Measurements from ENCODE around the gene MAPK4.

GRCh38 chr18:50715919-50716318, 156.0 kb downstream of the MAPK4 start:
- TF ChIP-seq, protein P1, sequence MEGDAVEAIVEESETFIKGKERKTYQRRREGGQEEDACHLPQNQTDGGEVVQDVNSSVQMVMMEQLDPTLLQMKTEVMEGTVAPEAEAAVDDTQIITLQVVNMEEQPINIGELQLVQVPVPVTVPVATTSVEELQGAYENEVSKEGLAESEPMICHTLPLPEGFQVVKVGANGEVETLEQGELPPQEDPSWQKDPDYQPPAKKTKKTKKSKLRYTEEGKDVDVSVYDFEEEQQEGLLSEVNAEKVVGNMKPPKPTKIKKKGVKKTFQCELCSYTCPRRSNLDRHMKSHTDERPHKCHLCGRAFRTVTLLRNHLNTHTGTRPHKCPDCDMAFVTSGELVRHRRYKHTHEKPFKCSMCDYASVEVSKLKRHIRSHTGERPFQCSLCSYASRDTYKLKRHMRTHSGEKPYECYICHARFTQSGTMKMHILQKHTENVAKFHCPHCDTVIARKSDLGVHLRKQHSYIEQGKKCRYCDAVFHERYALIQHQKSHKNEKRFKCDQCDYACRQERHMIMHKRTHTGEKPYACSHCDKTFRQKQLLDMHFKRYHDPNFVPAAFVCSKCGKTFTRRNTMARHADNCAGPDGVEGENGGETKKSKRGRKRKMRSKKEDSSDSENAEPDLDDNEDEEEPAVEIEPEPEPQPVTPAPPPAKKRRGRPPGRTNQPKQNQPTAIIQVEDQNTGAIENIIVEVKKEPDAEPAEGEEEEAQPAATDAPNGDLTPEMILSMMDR (IDR thresholded peaks at IDR 0.05): no peak
- no peak for TF ChIP-seq POLR2AphosphoS5 (IDR thresholded peaks at IDR 0.05)
- TF ChIP-seq POLR2A (IDR thresholded peaks at IDR 0.05): no peak

All from prostate gland (tissue), 2 donors.